Measurements from ENCODE around the gene MAPT.

GRCh38 chr17:46011711-46012505, 117.6 kb downstream of the MAPT start:
- TF ChIP-seq ZNF274 (IDR thresholded peaks at IDR 0.05; ENCODE audit: low read depth, low read length) (no peak), YY1 (IDR thresholded peaks at IDR 0.05; ENCODE audit: insufficient read depth, insufficient read length) (no peak), SUZ12 (IDR thresholded peaks at IDR 0.05; ENCODE audit: extremely low read depth, insufficient read depth, insufficient read length) (no peak)

Measured in NT2/D1 (cell line).